Aorta (tissue), 5 donors: ENCODE data around the gene HMGN4. TPM values are rescaled to one million over a fixed set of nuclear protein-coding genes. Genes with fewer than 3 reads are reported as not detected.

Source experiments
- ATAC-seq: fragments of 200-7000 bp; cut with Tn5 transposase; one replicate; pipeline ENCODE4 v1.9.1; 2022; ENCODE audit warnings: moderate library complexity; ENCODE audit not compliant: low FRiP score
- DNase-seq, 2 donors: peaks; one replicate each; pipeline ENCODE4 v3.0.0-alpha.2; 2020
- H3K27ac ChIP-seq, 2 donors: one replicate each; pipeline ENCODE4 v1.5.1; 2013; ENCODE audit warnings: low read length in 2 of 2, mild to moderate bottlenecking in 2 of 2, moderate library complexity in 2 of 2, control low read depth in 1 of 2, inconsistent platforms in 1 of 2, low read depth in 1 of 2
- H3K27me3 ChIP-seq, 2 donors: one replicate each; pipeline ENCODE4 v1.6.1; 2013; ENCODE audit warnings: control low read depth in 1 of 2, low read length in 1 of 2, mild to moderate bottlenecking in 1 of 2, moderate library complexity in 1 of 2; ENCODE audit not compliant: insufficient read depth in 2 of 2, control insufficient read depth in 1 of 2
- H3K36me3 ChIP-seq, 2 donors: one replicate each; pipeline ENCODE4 v1.6.1; 2013; ENCODE audit warnings: control low read depth in 1 of 2, low read length in 1 of 2, mild to moderate bottlenecking in 1 of 2; ENCODE audit not compliant: insufficient read depth in 2 of 2, control insufficient read depth in 1 of 2
- H3K4me1 ChIP-seq, 2 donors: one replicate each; pipeline ENCODE4 v1.6.1; 2013; ENCODE audit warnings: low read length in 2 of 2, control low read depth in 1 of 2, mild to moderate bottlenecking in 1 of 2, moderate library complexity in 1 of 2; ENCODE audit not compliant: insufficient read depth in 2 of 2, control insufficient read depth in 1 of 2
- H3K4me3 ChIP-seq, 2 donors: one replicate each; pipeline ENCODE4 v1.5.1; 2013; ENCODE audit warnings: low read length in 2 of 2, control low read depth in 1 of 2, mild to moderate bottlenecking in 1 of 2
- H3K9me3 ChIP-seq: one replicate; pipeline ENCODE4 v1.6.1; 2013; ENCODE audit warnings: mild to moderate bottlenecking, low read length; ENCODE audit not compliant: control insufficient read depth
- WGBS, 2 donors: extraction: QIAGEN DNeasy Blood & Tissue Kit; methylation state at CpG; one replicate each; pipeline ENCODE4 v1.1.7; 2013; 5-methylcytosine and 5-hydroxymethylcytosine counted together
- intact Hi-C, 2 donors: fragments of 100-400 bp; cut with DNase I; formaldehyde crosslinking; loops; one replicate each; pipeline versions ENCODE4 v1.14.2 to v1.15.0; 2022
- polyA plus RNA-seq, 2 donors: library from polyadenylated mRNA; stranded (reverse); fragments of 200-250 nt; gene quantifications; one replicate each; pipeline ENCODE4 v1.2.3, GENCODE V29; 2013
- total RNA-seq, 2 donors: library from RNA; stranded (reverse); fragmentation: NEBNext Ultra II Directional; extraction: Animal tissue kit (Norgen Biotek cat#: 25700); gene quantifications; one replicate each; pipeline ENCODE4 v1.2.1, GENCODE V29; 2021
- donor health status: healthy with polysubstance abuse.
- donor health status: Bipolar disorder and iron deficiency.
- donor health status: DM: no; HTN: no; CAD: no.
- donor health status: DM: no; HTN: no; CAD: no.
- donor health status: DM: yes; HTN: yes; CAD: no.

Gene HMGN4
- total and polyA plus RNA-seq, 4 donors: 36.4 to 69.0 (median 46.1) TPM

GRCh38 chr6:26593278-26594130 is 55.3 kb downstream of the HMGN4 start:
- intact Hi-C loops: loop anchor here (1.0 to 10.0 kb wide), 5 partner anchors 21 to 551 kb away; a partner anchor contains a TSS
- WGBS, 2 donors: 40 to 51% methylated on average over 20 of the region's 20 CpGs
- Histone ChIP-seq H3K27ac (no peak overlapping the region), H3K9me3 (no peaks in the 10 kb centered on the region), H3K4me1 (peaks cover 0 to 3% of the 10 kb centered on the region in 2 donors), H3K27me3 (peaks cover 0 to 2% of the 10 kb centered on the region in 2 donors), H3K4me3 (no peak overlapping the region), H3K36me3 (no peaks in the 10 kb centered on the region)
- DNase-seq (no peak), ATAC-seq (no peak)

- peaks cover 0 to 3% of the 10 kb centered on the region in 2 donors for H3K4me1 ChIP-seq
- no peaks in the 10 kb centered on the region for H3K36me3 ChIP-seq
- peaks cover 0 to 2% of the 10 kb centered on the region in 2 donors for H3K27me3 ChIP-seq
- no peak for DNase-seq
- H3K4me3 ChIP-seq: no peak overlapping the region
- H3K27ac ChIP-seq: no peak overlapping the region
- intact Hi-C loops: loop anchor here (1.0 to 10.0 kb wide), 5 partner anchors 21 to 551 kb away; a partner anchor contains a TSS
- H3K9me3 ChIP-seq: no peaks in the 10 kb centered on the region
- WGBS, 2 donors: 34 to 46% methylated on average over 6 of the region's 6 CpGs
- no peak for ATAC-seq
Measured at GRCh38 chr6:26594131-26594498, 55.9 kb downstream of the HMGN4 start.

- WGBS, 2 donors: 18 to 22% methylated on average over 23 of the region's 23 CpGs
- ATAC-seq: no peak
- no peak overlapping the region for H3K27ac ChIP-seq
Measured at GRCh38 chr6:26594730-26595632, 56.8 kb downstream of the HMGN4 start.

GRCh38 chr6:26595669-26596269 is 57.6 kb downstream of the HMGN4 start:
- Histone ChIP-seq H3K4me1 (peaks cover 0 to 3% of the 10 kb centered on the region in 2 donors), H3K27ac (peak overlapping the region in 1 of 2 donors; percentile 64), H3K4me3 (peak overlapping the region; percentile 43 to 70), H3K27me3 (peaks cover 0 to 2% of the 10 kb centered on the region in 2 donors), H3K36me3 (peaks cover 0 to 3% of the 10 kb centered on the region in 2 donors), H3K9me3 (no peaks in the 10 kb centered on the region)
- DNase-seq (peak; percentile 94 to 98), ATAC-seq (peak; percentile 96)
- 0 to 1% methylated on average over 39 of the region's 39 CpGs for WGBS, 2 donors
- intact Hi-C loops: loop anchor here (2.0 to 10.0 kb wide), 3 partner anchors 23 to 549 kb away; a partner anchor contains a TSS

More at GRCh38 chr6:26594730-26595632, 56.8 kb downstream of the HMGN4 start:
- no peaks in the 10 kb centered on the region for H3K9me3 ChIP-seq
- no peaks in the 10 kb centered on the region for H3K36me3 ChIP-seq
- intact Hi-C loops: loop anchor here (1.0 to 10.0 kb wide), 5 partner anchors 22 to 550 kb away; a partner anchor contains a TSS
- peaks cover 0 to 3% of the 10 kb centered on the region in 2 donors for H3K4me1 ChIP-seq
- peak overlapping the region in 1 of 2 donors; percentile 52 for H3K4me3 ChIP-seq
- DNase-seq: no peak
- peaks cover 0 to 2% of the 10 kb centered on the region in 2 donors for H3K27me3 ChIP-seq

Other genes with a start within 250 kb of the HMGN4 start
- 10 to 100 TPM; 12.8 to 53.7 TPM for gene BTN3A2, start 173.2 kb upstream of the HMGN4 start, total RNA-seq
- 10 to 100 TPM in 1 of 2 donors, 1 to 10 TPM in 1; 9.1 to 18.2 TPM for gene BTN3A2, start 173.2 kb upstream of the HMGN4 start, polyA plus RNA-seq
- 10 to 100 TPM; 15.7 to 22.3 TPM for gene BTN2A2, start 155.3 kb upstream of the HMGN4 start, total RNA-seq
- gene BTN2A2, start 155.3 kb upstream of the HMGN4 start, polyA plus RNA-seq: 10 to 100 TPM in 1 of 2 donors, 1 to 10 TPM in 1; 3.9 to 13.4 TPM
- 10 to 100 TPM; 12.0 to 40.7 TPM for gene BTN3A1, start 136.1 kb upstream of the HMGN4 start, total RNA-seq
- gene BTN3A1, start 136.1 kb upstream of the HMGN4 start, polyA plus RNA-seq: 10 to 100 TPM in 1 of 2 donors, 1 to 10 TPM in 1; 3.5 to 11.8 TPM
- 10 to 100 TPM; 12.8 to 45.1 TPM for gene BTN3A3, start 97.9 kb upstream of the HMGN4 start, total RNA-seq
- gene BTN3A3, start 97.9 kb upstream of the HMGN4 start, polyA plus RNA-seq: 1 to 10 TPM; 3.1 to 9.7 TPM
- gene BTN2A1, start 80.4 kb upstream of the HMGN4 start, total RNA-seq: 10 to 100 TPM; 37.6 to 41.6 TPM
- 10 to 100 TPM; 14.1 to 40.4 TPM for gene BTN2A1, start 80.4 kb upstream of the HMGN4 start, polyA plus RNA-seq
- not detected for gene BTN1A1, start 38.1 kb upstream of the HMGN4 start, total RNA-seq
- gene BTN1A1, start 38.1 kb upstream of the HMGN4 start, polyA plus RNA-seq: not detected
- gene ABT1, start 58.6 kb downstream of the HMGN4 start, total RNA-seq: 10 to 100 TPM; 10.7 TPM
- 10 to 100 TPM in 1 of 2 donors, 1 to 10 TPM in 1; 8.4 to 10.3 TPM for gene ABT1, start 58.6 kb downstream of the HMGN4 start, polyA plus RNA-seq
- 10 to 100 TPM; 21.8 to 30.3 TPM for gene ZNF322, start 121.4 kb downstream of the HMGN4 start, total RNA-seq
- 10 to 100 TPM in 1 of 2 donors, 1 to 10 TPM in 1; 7.9 to 10.3 TPM for gene ZNF322, start 121.4 kb downstream of the HMGN4 start, polyA plus RNA-seq